Measurements from ENCODE around the gene FLYWCH1.
"Not testable (repeated sequence)": the region's sequence is repeated elsewhere in the genome, so short reads cannot be mapped to it uniquely, and the experiment has no call there.

Gene FLYWCH1

DNA sequence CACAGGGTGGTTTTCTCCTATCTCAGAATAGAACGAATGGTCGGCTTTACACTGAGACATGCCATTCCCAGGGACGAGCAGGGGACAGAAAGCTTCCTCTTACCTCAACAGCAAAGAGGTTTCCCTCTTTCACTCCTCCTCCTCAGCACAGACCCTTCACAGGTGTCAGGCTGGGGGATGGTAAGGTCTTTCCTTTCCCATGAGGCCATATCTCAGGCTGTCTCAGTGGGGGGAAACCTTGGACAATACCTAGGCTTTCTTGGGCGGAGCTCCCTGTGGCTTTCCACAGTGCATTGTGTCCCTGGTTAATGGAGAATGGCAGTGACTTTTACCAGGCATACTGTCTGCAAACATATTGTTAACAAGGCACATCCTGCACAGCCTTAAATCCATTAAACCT, 16.4 kb downstream of the FLYWCH1 start:
- DNase-seq: not testable (repeated sequence)

DNA sequence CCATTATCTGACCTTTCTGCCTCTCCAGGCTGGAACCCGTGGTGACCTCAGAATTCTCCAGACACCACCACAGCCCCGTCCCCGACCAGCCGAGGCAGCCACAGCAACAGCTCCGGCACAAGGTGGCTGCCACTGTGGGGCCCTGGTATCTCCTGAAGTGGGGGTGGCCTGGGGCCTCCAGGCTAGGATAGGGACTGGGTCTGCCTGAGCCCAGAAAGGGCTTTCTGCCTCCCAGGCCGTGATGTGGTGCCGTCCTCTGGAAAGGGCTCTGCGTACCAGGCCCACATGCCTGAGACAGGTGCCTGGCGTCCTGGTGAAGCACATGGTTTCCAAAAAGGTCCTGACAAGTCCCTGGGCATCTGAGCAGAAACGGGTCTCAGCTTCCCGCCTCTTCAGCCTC, 17.1 kb downstream of the FLYWCH1 start:
- no peak for DNase-seq

DNA sequence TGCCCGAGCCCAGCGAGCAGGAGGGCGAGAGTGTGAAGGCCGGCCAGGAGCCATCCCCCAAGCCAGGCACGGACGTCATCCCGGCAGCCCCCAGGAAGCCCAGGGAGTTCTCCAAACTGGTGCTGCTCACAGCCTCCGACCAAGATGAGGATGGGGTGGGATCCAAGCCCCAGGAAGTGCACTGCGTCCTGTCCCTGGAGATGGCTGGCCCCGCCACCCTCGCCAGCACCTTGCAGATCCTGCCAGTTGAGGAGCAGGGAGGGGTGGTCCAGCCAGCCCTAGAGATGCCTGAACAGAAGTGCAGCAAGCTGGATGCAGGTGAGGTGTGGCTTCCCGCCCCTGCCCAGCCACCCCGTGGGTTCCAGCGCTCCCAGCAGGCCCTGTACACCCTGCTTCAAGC, 18.0 kb downstream of the FLYWCH1 start:
- DNase-seq: no peak

GRCh38 chr16:2930236-2930635, 18.5 kb downstream of the FLYWCH1 start:
- DNase-seq: no peak

DNA sequence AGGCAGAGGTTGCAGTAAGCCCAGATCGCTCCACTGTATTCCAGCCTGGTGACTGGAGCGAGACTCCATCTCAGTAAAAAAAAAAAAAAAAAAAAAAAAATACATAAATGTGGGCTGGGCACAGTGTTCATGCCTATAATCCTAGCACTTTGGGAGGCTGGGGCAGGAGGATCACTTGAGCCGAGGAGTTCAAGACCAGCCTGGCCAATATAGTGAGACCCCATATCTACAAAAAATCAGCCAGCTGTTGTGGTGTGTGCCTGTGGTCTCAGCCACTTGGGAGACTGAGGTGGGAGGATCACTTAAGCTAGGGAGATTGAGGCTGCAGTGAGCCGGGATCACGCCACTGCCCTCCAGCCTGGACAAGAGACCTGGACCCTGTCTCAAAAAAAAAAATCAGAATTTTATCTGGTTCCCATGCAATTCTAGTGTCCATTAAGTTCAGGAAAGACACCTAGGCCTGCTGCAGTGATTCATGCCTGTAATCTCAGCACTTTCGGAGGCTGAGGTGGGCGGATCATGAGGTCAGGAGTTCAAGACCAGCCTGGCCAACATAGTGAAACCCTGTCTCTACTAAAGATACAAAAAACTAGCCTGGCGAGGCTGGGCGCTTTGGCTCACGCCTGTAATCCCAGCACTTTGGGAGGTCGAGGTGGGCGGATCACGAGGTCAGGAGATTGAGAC, 19.6 kb downstream of the FLYWCH1 start:
- not testable (repeated sequence) for DNase-seq

GRCh38 chr16:2933136-2933535, 21.4 kb downstream of the FLYWCH1 start:
- DNase-seq: no peak

DNA sequence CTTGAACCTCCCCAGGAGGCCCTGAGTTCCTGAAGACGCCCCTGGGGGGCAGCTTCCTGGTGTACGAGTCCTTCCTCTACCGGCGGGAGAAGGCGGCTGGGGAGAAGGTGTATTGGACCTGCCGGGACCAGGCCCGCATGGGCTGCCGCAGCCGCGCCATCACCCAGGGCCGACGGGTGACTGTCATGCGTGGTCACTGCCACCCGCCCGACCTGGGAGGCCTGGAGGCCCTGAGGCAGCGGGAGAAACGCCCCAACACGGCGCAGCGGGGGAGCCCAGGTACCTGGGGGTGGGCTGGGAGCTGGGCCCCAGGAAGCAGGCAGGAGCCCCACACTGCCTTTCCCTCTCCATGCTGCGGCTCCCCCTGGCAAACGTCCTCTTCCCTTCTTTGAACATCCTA, 22.0 kb downstream of the FLYWCH1 start:
- DNase-seq: no peak

- no peak for DNase-seq
These were observed 22.7 kb downstream of the FLYWCH1 start for GRCh38 chr16:2934450-2934849.

DNA sequence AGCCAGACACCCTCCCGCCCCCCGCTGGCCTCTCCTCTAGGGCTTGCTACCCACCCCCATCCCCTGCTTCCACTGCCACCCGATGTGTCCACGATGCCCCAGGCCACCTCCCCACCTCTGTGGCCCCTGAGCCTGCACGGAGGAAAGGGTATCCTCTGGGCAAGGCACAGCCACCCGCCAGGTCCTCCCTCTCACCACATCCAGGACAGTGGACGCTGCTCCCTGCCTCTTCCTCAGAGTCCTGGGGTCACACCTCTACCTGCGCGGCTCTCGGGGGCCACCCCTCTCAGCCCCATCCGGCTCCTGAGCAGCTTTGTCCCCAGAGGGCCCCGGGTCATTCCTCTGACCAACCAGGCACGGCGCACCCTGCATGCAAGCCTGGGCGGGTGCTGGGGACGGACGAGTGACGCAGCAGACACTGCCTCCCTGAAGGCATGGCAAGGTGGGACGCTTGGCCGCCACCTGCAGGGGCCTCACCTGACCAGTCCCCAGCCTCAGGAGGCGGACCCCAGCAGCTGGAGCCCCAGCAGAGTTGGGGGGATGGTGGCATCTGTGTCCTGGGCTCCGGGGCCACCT, 24.8 kb downstream of the FLYWCH1 start:
- no peak for DNase-seq

DNA sequence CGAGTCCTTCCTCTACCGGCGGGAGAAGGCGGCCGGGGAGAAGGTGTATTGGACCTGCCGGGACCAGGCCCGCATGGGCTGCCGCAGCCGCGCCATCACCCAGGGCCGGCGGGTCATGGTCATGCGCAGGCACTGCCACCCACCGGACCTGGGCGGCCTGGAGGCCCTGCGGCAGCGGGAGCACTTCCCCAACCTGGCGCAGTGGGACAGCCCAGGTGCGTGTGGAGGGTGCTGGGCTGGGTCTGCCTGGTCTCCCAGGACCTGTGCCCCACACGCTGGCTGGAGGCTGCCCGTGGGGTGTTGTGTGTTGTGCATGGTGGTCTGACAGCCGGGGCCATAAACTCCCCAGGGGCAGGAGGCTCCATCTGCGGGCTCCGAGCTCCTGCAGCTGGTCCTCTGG, 25.4 kb downstream of the FLYWCH1 start:
- no peak for DNase-seq

GRCh38 chr16:2938206-2938605, 26.5 kb downstream of the FLYWCH1 start:
- no peak for DNase-seq

DNA sequence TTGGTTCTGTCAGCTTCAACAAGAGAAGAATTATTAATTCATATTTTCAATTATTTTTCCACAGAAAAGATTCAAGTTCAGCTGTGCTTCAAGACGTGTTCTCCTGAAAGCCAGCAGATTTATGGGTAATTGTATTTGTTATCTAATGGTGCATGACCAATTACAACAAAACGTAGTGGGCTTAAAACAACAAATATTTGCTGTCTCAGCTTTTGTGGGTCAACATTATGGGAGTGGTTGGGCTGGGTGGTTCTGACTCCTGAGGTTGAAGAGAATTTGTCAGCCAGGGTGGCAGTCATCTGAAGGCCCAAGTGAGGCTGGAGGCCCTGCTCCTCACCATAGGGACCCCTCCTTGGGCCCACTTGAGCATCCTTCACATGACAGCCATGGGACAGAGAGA, 28.2 kb downstream of the FLYWCH1 start:
- no peak for DNase-seq

DNA sequence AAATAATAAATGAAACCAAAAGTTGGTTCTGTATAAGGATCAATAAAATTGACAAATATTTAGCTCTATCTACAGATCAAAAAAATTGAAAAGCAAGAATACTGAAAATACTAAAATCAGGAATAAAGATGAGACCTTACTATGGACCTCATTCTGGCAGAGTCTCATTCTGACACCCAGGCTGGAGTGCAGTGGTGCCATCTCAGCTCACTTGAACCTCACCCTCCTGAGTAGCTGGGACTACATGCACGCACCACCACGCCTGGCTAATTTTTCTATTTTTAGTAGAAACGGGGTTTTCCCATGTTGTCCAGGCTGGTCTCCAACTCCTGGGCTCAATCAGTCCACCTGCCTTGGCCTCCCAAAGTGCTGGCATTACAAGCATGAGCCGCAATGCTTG, 30.3 kb downstream of the FLYWCH1 start:
- DNase-seq: no peak

GRCh38 chr16:2943716-2944115, 32.0 kb downstream of the FLYWCH1 start:
- DNase-seq: not testable (repeated sequence)

- no peak for DNase-seq
These were observed 34.9 kb downstream of the FLYWCH1 start for GRCh38 chr16:2946649-2947048.

- no peak for DNase-seq
These were observed 37.3 kb downstream of the FLYWCH1 start for GRCh38 chr16:2948807-2949704.

DNA sequence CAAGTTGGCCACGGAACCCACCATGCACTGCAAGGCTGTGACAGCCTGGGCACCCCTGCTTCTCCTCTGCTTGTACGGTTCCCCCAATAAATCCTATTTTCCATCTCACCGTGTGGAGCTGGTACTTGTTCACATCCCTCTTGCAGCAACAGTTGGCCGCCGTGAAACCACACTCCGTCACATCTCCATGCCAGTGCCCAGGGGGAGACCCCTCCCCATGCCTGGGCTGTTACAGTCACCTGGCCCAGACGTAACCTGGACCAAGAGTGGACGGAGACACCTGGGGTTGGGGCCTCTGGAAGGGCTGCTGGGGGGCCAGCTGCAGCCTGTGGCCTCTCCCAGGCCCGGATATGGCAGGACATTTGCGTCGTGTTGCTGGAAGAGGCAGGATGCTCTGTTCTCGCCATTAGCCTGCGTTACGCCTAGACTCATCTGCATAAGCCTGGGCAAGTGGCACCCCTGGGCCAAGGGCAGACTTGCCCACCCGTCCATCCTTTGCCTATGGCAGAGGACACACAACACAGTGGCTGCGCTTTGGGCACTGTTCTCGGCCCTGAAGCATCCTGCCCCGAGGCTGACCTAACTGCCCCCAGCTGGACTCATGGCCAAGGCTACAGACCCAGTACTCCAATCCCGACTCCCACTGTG, 38.1 kb downstream of the FLYWCH1 start:
- DNase-seq: no peak

GRCh38 chr16:2950353-2950724, 38.6 kb downstream of the FLYWCH1 start:
- DNase-seq: no peak

GRCh38 chr16:2950773-2951172, 39.0 kb downstream of the FLYWCH1 start:
- peak in 1 of 2 experiments; percentile 44 for DNase-seq

GRCh38 chr16:2952679-2953078, 40.9 kb downstream of the FLYWCH1 start:
- no peak for DNase-seq

GRCh38 chr16:2953706-2954627, 42.2 kb downstream of the FLYWCH1 start:
- DNase-seq: peak; percentile 56 to 90

DNA sequence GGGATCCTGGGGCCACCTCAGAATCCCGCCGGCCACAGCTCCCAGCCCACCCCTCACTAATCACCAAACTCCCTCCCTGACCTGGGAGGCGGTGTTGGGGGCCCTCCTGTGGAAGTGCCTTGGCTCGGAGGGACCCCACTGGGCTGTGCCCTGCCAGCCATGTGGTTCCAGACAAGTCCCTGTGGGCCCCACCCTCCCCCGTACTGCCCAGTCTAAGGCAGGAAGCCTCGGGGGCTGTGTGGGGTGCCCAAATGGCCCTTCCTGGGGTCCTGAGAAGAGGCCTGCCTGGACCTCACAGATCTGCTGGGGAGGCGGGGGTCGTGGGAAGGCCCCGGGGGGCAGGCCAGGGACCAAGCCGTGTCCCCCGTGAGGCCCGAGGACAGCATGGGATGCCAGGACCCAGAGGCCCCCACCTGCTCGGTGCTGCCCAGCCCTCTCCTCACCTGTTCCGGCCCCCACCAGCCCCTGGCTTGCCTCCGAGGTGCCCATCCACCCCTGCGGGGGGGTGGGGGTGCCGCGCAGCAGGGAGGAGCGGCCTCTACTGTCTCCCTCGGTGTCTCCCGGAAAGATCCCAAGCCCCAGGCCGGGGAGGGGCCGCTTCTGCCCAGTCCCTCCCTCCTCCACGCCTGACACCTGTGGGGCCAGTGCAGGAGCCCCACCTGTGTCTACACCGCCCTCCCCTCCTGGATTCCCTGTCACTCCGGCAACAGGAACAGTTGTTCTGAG, 43.1 kb downstream of the FLYWCH1 start:
- no peak for DNase-seq

Measured in NCI-H524 (cell line).